Activated CD4-positive, alpha-beta T cell treated with anti-CD3 and anti-CD28 coated beads for 24 hours (primary cell): Measurements from ENCODE around the gene CDC123.
"Not testable (repeated sequence)": the region's sequence is repeated elsewhere in the genome, so short reads cannot be mapped to it uniquely, and the experiment has no call there.

Source experiments
- DNase-seq, 2 donors: peaks; one replicate each; pipeline ENCODE4 v3.0.0-alpha.2; 2020; ENCODE audit warnings: low read depth in 2 of 2

Gene CDC123

GRCh38 chr10:12195603-12196506, at the start of gene CDC123, which contains the start of gene NUDT5:
Gene CDC123, plus strand, starts transcription at chr10:12196188. Its CDS starts 58 bp downstream, at chr10:12196246.
Gene NUDT5, minus strand, starts transcription at chr10:12195891. Its CDS starts 9,600 bp downstream, at chr10:12186291.
- peak; percentile 70 to 75 for DNase-seq

GRCh38 chr10:12150163-12150562, 45.8 kb upstream of the CDC123 start:
- no peak for DNase-seq

- DNase-seq = no peak
Observed at GRCh38 chr10:12154516-12154915, 41.5 kb upstream of the CDC123 start.

- DNase-seq = no peak
Observed at GRCh38 chr10:12156367-12157123, 39.4 kb upstream of the CDC123 start.

- DNase-seq = no peak
Observed at GRCh38 chr10:12158111-12158510, 37.9 kb upstream of the CDC123 start.

- DNase-seq = no peak
Observed at GRCh38 chr10:12160664-12161063, 35.3 kb upstream of the CDC123 start.

GRCh38 chr10:12162927-12163326, 33.1 kb upstream of the CDC123 start:
- no peak for DNase-seq

- DNase-seq = no peak
Observed at GRCh38 chr10:12164085-12164484, 31.9 kb upstream of the CDC123 start.

GRCh38 chr10:12165036-12165435, 31.0 kb upstream of the CDC123 start:
- DNase-seq = no peak

- DNase-seq = no peak
Observed at GRCh38 chr10:12165999-12166775, 29.8 kb upstream of the CDC123 start.

- not testable (repeated sequence) for DNase-seq
Observed at GRCh38 chr10:12171512-12171911, 24.5 kb upstream of the CDC123 start.

- DNase-seq = no peak
Observed at GRCh38 chr10:12177642-12178041, 18.3 kb upstream of the CDC123 start.

GRCh38 chr10:12179606-12180170, 16.3 kb upstream of the CDC123 start:
- no peak for DNase-seq

GRCh38 chr10:12180221-12180974, 15.6 kb upstream of the CDC123 start:
- DNase-seq = no peak

GRCh38 chr10:12181065-12181775, 14.8 kb upstream of the CDC123 start:
- peak; percentile 39 to 41 for DNase-seq

- no peak for DNase-seq
Observed at GRCh38 chr10:12184165-12184564, 11.8 kb upstream of the CDC123 start.

- DNase-seq = no peak
Observed at GRCh38 chr10:12186323-12186722, 9.7 kb upstream of the CDC123 start.

- DNase-seq = no peak
Observed at GRCh38 chr10:12187321-12187905, 8.6 kb upstream of the CDC123 start.

GRCh38 chr10:12188656-12189055, 7.3 kb upstream of the CDC123 start:
- DNase-seq = no peak

GRCh38 chr10:12189426-12189825, 6.6 kb upstream of the CDC123 start:
- DNase-seq = no peak
